ENCODE data around the gene SNPH. TPM values are rescaled to one million over a fixed set of nuclear protein-coding genes. Genes with fewer than 3 reads are reported as not detected.
A peak's percentile ranks its signal among the peaks of the same experiment; 100 is the strongest.
"Not testable (repeated sequence)": the region's sequence is repeated elsewhere in the genome, so short reads cannot be mapped to it uniquely, and the experiment has no call there.

The SNPH gene, protein sequence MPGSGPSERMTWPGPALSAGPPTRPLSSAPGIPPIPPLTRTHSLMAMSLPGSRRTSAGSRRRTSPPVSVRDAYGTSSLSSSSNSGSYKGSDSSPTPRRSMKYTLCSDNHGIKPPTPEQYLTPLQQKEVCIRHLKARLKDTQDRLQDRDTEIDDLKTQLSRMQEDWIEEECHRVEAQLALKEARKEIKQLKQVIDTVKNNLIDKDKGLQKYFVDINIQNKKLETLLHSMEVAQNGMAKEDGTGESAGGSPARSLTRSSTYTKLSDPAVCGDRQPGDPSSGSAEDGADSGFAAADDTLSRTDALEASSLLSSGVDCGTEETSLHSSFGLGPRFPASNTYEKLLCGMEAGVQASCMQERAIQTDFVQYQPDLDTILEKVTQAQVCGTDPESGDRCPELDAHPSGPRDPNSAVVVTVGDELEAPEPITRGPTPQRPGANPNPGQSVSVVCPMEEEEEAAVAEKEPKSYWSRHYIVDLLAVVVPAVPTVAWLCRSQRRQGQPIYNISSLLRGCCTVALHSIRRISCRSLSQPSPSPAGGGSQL
- total RNA-seq, result 1 to 10 TPM in 1 of 2 donors, under 1 TPM in 1; 0.90 to 1.7 TPM

DNA sequence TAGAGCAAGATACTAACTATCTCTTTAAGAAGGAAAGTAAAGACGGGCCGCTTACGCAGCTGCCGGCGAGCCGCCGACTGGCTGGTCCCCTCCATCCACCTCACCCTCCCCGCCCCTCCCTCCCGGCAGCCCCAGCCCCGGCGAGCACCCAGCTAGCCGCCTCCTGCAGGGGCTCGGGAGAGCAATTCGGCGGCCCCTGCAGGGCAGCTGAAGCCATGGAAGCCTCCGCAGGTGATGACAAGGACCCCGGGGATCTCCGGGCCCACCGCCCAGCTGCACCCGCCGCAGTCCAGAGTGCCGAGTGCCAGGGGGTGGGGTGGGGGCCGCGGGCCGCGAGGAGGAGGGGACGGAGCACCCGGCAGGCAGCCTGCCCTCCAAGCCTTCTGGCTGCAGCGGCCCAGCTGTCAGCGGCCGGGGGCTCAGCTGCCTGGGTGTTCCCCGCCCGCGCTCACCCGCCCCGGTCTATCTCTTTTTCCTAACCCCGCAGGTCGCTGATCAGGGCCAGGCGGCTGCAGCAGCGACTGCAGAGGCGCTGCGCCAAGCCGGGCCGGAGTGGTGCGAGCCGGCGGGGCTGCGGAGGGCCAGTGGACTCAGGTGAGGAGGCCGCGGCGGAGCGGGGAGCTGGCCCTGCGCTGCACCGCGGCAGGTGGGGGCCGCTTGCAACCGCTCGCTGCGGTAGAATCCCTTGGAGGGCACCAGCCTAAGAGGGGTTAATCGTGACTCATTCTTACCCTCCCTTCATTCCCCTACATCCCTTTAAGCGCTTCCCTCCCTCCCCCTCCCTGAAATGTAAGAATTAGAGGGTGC is at the start of gene SNPH:
Gene SNPH, plus strand, starts transcription at position 128 of the 807 bp plus-strand sequence. CDS start 29,946 bp downstream, outside the sequence.
- Mint-ChIP-seq H3K36me3 (ENCODE audit: low read depth) (no peaks in the 10 kb centered on the region), H3K4me1 (peaks cover 20% of the 10 kb centered on the region)
- ATAC-seq (replicated peaks), result peak; percentile 94

GRCh38 chr20:1216527-1217427 is 49.3 kb upstream of the SNPH start:
- ATAC-seq (replicated peaks); H3K27ac Mint-ChIP-seq; H3K27me3 Mint-ChIP-seq; H3K36me3 Mint-ChIP-seq (ENCODE audit: low read depth); H3K9me3 Mint-ChIP-seq: not testable (repeated sequence)
- Mint-ChIP-seq H3K4me1 (peaks cover 13% of the 10 kb centered on the region), H3K4me3 (peak overlapping the region; percentile 70)

More for the DNA sequence above, at the start of gene SNPH:
- peak within 1 kb of the TSS; percentile 85 for H3K4me3 Mint-ChIP-seq
- peak within 1 kb of the TSS; percentile 13 for H3K27ac Mint-ChIP-seq
- H3K27me3 Mint-ChIP-seq, result no peaks in the 10 kb centered on the region
- no peaks in the 10 kb centered on the region for H3K9me3 Mint-ChIP-seq

DNA sequence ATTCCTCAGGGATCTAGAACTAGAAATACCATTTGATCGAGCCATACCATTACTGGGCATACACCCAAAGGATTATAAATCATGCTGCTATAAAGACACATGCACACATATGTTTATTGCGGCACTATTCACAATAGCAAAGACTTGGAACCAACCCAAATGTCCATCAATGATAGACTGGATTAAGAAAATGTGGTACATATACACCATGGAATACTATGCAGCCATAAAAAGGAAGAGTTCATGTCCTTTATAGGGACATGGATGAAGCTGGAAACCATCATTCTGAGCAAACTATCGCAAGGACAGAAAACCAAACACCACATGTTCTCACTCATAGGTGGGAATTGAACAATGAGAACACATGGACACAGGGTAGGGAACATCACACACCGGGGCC is 43.3 kb upstream of the SNPH start:
- H3K9me3 Mint-ChIP-seq; H3K36me3 Mint-ChIP-seq (ENCODE audit: low read depth); H3K4me3 Mint-ChIP-seq; H3K4me1 Mint-ChIP-seq; H3K27ac Mint-ChIP-seq; ATAC-seq (replicated peaks); H3K27me3 Mint-ChIP-seq: not testable (repeated sequence)

GRCh38 chr20:1224205-1224890 is 41.7 kb upstream of the SNPH start:
- Mint-ChIP-seq H3K36me3 (ENCODE audit: low read depth) (no peaks in the 10 kb centered on the region), H3K4me3 (peak overlapping the region; percentile 74), H3K27ac (no peak overlapping the region), H3K27me3 (peaks cover 9% of the 10 kb centered on the region), H3K9me3 (no peaks in the 10 kb centered on the region), H3K4me1 (no peaks in the 10 kb centered on the region)
- ATAC-seq (replicated peaks), result no peak

GRCh38 chr20:1225263-1225782 is 40.8 kb upstream of the SNPH start:
- no peaks in the 10 kb centered on the region for H3K9me3 Mint-ChIP-seq
- peak overlapping the region; percentile 74 for H3K4me3 Mint-ChIP-seq
- no peaks in the 10 kb centered on the region for H3K36me3 Mint-ChIP-seq (ENCODE audit: low read depth)
- H3K4me1 Mint-ChIP-seq, result no peaks in the 10 kb centered on the region
- H3K27ac Mint-ChIP-seq, result no peak overlapping the region
- H3K27me3 Mint-ChIP-seq, result peaks cover 15% of the 10 kb centered on the region
- peak; percentile 56 for ATAC-seq (replicated peaks)

DNA sequence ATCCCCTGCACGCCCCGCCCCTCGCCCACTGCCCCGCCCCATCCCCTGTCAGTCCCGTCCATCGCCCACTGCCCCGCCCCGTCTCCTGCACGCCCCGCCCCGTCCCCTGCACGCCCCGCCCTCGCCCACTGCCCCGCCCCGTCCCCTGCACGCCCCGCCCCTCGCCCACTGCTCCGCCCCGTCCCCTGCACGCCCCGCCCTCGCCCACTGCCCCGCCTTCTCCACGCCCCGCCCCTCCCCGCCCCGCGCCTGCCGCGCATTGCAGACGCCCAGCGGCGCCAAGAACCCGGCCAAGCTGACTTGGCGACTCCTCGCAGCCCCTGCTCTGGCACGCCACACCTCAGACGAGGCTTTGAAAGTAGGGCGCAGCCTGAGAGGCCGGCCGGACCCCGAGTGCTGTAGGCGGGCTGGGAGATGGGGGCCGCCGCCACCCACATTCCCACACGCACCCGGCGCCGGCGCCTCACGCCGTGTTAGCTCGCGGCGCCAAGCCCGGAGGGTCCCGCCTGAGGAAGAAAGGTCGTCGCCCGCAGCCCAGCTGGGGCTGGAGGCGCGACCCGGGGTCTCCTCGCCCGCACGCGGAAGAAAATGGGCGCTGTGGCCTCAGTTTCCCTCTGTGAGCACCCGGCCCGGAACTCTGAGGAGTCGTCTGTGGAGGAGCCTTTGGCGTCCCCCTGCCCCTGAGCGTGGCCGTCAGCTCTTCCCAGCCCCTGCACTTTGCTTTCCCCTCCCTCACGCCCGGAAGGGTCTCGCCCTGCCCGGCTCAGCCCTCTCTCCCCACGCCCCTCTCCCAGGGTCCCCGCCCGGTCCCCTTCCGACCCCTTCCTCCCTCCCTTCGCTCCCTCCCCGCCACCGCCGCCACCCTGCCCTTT is 40.1 kb upstream of the SNPH start, which contains the start of gene RAD21L1:
Gene RAD21L1, plus strand, starts transcription at position 262 of the 872 bp plus-strand sequence. CDS start 2,410 bp downstream, outside the sequence.
- Mint-ChIP-seq H3K36me3 (ENCODE audit: low read depth) (no peaks in the 10 kb centered on the region), H3K27ac (no peak within 1 kb of the TSS), H3K4me3 (peak within 1 kb of the TSS; percentile 74), H3K27me3 (peaks cover 15% of the 10 kb centered on the region), H3K4me1 (no peaks in the 10 kb centered on the region), H3K9me3 (no peaks in the 10 kb centered on the region)
- peak; percentile 83 for ATAC-seq (replicated peaks)

GRCh38 chr20:1229541-1229940 is 36.6 kb upstream of the SNPH start:
- Mint-ChIP-seq H3K4me1 (no peaks in the 10 kb centered on the region), H3K36me3 (ENCODE audit: low read depth) (no peaks in the 10 kb centered on the region), H3K4me3 (no peak overlapping the region), H3K9me3 (no peaks in the 10 kb centered on the region), H3K27ac (no peak overlapping the region), H3K27me3 (peaks cover 15% of the 10 kb centered on the region)
- ATAC-seq (replicated peaks), result no peak

GRCh38 chr20:1232286-1233111 is 33.6 kb upstream of the SNPH start:
- Mint-ChIP-seq H3K9me3 (no peaks in the 10 kb centered on the region), H3K27ac (no peak overlapping the region), H3K4me1 (no peaks in the 10 kb centered on the region), H3K36me3 (ENCODE audit: low read depth) (no peaks in the 10 kb centered on the region), H3K4me3 (no peak overlapping the region), H3K27me3 (peaks cover 15% of the 10 kb centered on the region)
- ATAC-seq (replicated peaks), result no peak

- Mint-ChIP-seq H3K36me3 (ENCODE audit: low read depth) (no peaks in the 10 kb centered on the region), H3K4me1 (no peaks in the 10 kb centered on the region), H3K27me3 (peaks cover 14% of the 10 kb centered on the region), H3K27ac (no peak overlapping the region), H3K9me3 (no peaks in the 10 kb centered on the region), H3K4me3 (no peak overlapping the region)
- no peak for ATAC-seq (replicated peaks)
Measured at GRCh38 chr20:1240549-1240948, 25.5 kb upstream of the SNPH start.

DNA sequence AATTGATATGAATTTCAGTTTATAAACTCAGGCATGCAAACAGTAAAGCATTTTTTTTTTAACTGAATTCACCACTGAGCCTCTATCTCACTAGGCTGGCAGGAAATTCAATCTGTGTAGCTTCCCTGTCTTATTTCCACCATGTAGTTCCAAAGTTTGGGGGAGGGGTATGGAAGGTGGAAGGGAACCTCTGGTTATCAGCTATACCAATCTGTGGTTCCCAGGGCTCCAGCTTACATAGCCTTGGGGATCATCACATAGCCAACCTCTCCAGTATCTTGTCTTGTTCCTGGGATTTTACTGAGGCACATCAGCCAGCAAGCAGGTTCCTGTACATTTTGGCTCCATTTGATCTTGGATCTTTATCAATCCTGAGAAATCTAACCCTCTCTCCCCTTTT is 24.6 kb upstream of the SNPH start:
- no peaks in the 10 kb centered on the region for H3K4me1 Mint-ChIP-seq
- H3K27ac Mint-ChIP-seq, result no peak overlapping the region
- H3K27me3 Mint-ChIP-seq, result peaks cover 14% of the 10 kb centered on the region

DNA sequence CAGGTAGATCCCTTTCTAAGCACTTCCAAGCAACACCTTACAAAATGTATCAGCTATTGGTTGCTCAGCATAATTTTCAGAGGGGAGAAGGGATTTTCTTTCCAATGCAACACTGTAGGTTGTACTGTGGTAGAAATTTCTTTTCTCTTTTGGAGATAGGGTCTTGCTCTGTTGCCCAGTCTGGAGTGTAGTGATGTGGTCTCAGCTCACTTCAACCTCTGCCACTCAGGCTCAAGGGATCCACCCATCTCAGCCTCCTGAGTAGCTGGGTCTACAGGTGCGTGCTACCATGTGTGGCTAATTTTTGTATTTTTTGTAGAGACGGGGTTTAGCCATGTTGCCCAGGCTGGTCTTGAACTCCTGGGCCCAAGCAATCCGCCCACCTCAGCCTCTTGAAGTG is 24.0 kb upstream of the SNPH start:
- Mint-ChIP-seq H3K36me3 (ENCODE audit: low read depth) (no peaks in the 10 kb centered on the region), H3K4me1 (no peaks in the 10 kb centered on the region), H3K9me3 (no peaks in the 10 kb centered on the region), H3K27me3 (peaks cover 14% of the 10 kb centered on the region), H3K4me3 (no peak overlapping the region), H3K27ac (no peak overlapping the region)
- no peak for ATAC-seq (replicated peaks)

More for the DNA sequence above, 24.6 kb upstream of the SNPH start:
- H3K36me3 Mint-ChIP-seq (ENCODE audit: low read depth), result no peaks in the 10 kb centered on the region
- H3K9me3 Mint-ChIP-seq, result no peaks in the 10 kb centered on the region
- ATAC-seq (replicated peaks), result no peak
- H3K4me3 Mint-ChIP-seq, result no peak overlapping the region

DNA sequence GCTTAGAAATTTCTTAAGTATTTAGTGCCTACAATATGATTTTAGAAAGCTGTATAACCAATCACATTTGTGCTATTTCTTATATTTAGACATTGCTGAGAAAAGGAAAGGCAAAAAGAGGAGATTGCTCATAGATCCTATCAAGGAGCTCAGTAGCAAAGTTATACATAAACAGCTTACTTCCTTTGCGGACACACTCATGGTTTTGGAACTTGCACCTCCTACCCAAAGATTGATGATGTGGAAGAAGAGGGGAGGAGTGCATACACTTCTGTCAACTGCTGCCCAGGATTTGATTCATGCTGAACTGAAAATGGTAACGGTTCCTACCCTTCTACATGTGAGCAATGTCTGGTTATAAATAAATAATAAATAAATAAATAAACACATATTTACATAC is 23.6 kb upstream of the SNPH start:
- Mint-ChIP-seq H3K4me3 (no peak overlapping the region), H3K27me3 (peaks cover 14% of the 10 kb centered on the region), H3K9me3 (no peaks in the 10 kb centered on the region), H3K36me3 (ENCODE audit: low read depth) (no peaks in the 10 kb centered on the region), H3K4me1 (no peaks in the 10 kb centered on the region), H3K27ac (no peak overlapping the region)
- no peak for ATAC-seq (replicated peaks)
